Measurements from ENCODE around the gene ZNRF4.
"Not testable (repeated sequence)": the region's sequence is repeated elsewhere in the genome, so short reads cannot be mapped to it uniquely, and the experiment has no call there.

The ZNRF4 gene

DNA sequence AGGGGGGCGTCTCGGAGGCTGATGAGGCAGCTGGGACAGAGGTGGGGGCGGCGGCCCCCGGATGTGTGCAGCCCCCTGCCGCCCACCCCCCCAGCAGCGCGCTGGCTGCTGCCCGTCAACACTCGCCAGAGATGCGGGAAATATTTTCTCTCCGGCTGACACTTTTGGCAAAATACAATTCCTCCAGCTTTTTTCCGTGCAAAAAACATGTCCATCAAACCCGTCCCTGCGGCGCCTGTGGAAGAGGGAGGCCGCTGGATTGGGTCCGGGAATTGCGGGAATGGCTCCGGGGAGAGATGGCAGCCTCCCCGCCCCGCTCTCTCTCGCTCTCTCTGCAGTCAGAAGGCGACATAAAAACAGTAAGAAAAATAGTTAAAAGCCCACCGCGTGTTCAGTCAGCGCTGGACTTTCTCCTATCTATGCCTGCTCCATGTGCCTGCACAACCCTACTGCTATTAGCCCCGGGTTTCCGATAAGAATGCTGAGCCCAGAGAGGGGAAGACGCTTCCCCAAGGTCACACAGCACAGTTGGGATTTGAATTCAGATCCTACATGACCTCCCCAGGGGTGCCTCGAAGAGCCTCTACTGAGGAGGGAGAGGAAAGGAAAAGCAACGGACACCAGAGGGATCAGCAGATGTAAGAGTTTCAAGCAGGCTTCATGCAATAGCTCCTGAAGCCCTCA lies 23.2 kb downstream of the ZNRF4 start:
- peaks cover 22% of the 10 kb centered on the region for H3K27me3 Mint-ChIP-seq
- no peaks in the 10 kb centered on the region for H3K36me3 Mint-ChIP-seq (ENCODE audit: low read depth)
- no peaks in the 10 kb centered on the region for H3K4me1 Mint-ChIP-seq (ENCODE audit: low read depth)
- H3K4me3 Mint-ChIP-seq = no peak overlapping the region
- H3K9me3 Mint-ChIP-seq = no peaks in the 10 kb centered on the region
- H3K27ac Mint-ChIP-seq = no peak overlapping the region

GRCh38 chr19:5478925-5479588 lies 23.8 kb downstream of the ZNRF4 start:
- H3K9me3 Mint-ChIP-seq = no peaks in the 10 kb centered on the region
- H3K36me3 Mint-ChIP-seq (ENCODE audit: low read depth) = no peaks in the 10 kb centered on the region
- H3K27me3 Mint-ChIP-seq = peaks cover 22% of the 10 kb centered on the region
- H3K4me3 Mint-ChIP-seq = no peak overlapping the region
- H3K27ac Mint-ChIP-seq = no peak overlapping the region
- no peaks in the 10 kb centered on the region for H3K4me1 Mint-ChIP-seq (ENCODE audit: low read depth)

DNA sequence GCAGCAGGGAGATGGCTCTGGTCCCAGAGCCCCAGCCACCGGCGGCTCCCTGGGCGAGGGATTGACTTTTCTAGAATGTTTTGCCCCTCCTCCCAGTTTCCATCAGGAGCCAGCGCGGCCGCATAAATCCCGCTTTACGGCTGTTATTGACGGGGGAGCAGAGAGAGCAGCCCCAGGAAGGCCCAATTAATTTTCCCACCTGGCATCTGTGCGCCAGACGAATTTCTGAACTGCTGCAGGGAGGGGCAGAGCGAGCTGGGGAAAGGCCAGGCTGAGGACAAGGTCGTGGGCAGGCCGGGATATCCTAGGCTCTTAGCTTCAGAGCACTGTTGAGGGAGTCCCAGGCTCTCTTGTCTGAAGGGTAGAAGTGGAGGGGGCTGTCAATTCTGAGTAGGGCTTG lies 24.7 kb downstream of the ZNRF4 start:
- Mint-ChIP-seq H3K9me3 (no peaks in the 10 kb centered on the region), H3K4me3 (no peak overlapping the region), H3K4me1 (ENCODE audit: low read depth) (no peaks in the 10 kb centered on the region), H3K36me3 (ENCODE audit: low read depth) (no peaks in the 10 kb centered on the region), H3K27me3 (peaks cover 26% of the 10 kb centered on the region), H3K27ac (no peak overlapping the region)

DNA sequence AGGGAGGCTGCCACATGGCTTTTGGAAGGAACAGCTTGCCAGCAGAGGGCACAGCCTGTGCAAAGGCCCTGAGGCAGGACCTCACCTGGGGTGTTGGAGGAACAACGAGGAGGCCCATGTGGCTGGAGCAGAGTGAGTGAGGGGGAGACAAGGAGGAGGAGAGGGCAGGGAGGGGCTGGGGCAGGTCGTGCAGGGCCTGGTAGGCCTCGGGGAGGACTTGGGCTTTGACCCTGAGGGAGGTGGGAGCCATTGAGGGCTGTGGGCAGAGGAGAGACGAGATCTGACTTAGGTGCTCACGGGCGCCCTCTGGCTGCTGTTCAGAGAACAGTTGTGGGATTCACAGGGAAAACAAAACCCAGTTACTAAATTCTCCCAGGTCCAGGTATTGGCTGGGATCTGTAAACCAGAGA lies 25.2 kb downstream of the ZNRF4 start:
- no peak overlapping the region for H3K4me3 Mint-ChIP-seq

GRCh38 chr19:5481957-5482356 lies 26.7 kb downstream of the ZNRF4 start:
- Mint-ChIP-seq H3K36me3 (ENCODE audit: low read depth) (no peaks in the 10 kb centered on the region), H3K27ac (no peak overlapping the region), H3K27me3 (peaks cover 27% of the 10 kb centered on the region), H3K4me3 (no peak overlapping the region), H3K4me1 (ENCODE audit: low read depth) (no peaks in the 10 kb centered on the region), H3K9me3 (no peaks in the 10 kb centered on the region)

More for the DNA sequence above, 25.2 kb downstream of the ZNRF4 start:
- Mint-ChIP-seq H3K4me1 (ENCODE audit: low read depth) (no peaks in the 10 kb centered on the region), H3K27ac (no peak overlapping the region), H3K36me3 (ENCODE audit: low read depth) (no peaks in the 10 kb centered on the region), H3K27me3 (peaks cover 26% of the 10 kb centered on the region), H3K9me3 (no peaks in the 10 kb centered on the region)

DNA sequence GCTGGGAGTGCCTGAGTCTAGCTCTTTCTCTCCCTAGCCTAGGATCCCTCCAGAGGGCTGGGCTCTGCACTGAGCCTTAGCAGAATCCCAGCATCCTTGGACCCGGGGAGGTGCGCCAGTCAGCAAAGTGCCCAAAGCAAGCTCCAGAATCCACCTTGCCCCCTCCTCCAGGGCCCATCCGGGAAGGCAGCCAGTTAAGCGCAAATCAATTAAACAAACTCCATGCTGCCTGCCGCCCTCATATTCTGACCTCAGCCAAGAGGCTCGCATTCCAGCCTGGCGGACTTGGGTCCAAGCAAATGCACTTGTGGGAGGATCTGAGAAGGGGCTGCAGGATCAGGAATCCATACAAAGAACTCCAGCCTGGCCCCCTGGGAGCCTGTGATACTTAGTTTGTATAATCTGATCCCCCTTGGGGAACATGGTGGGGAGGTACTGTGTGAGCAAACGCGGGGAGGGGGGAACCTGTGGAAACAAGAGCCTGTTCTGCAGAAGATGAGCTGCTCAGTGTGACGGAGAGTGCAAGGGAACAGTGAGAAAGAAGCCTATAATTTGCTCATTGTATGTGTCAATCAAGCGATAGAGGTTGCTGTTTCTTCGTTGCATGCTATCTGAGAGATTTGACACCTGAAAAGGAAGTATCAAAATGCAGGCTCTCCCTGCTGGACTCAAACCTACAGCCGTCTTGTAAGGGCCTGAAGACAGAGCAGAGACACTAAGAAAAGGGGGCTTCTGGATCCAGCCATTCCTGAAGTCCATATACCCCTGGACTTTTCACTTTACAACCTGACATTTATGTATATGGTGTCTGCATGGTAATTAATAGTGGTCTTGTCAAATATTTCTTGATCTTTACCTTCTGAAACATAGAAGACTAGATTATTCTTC lies 29.4 kb downstream of the ZNRF4 start:
- Mint-ChIP-seq H3K4me1 (ENCODE audit: low read depth) (no peaks in the 10 kb centered on the region), H3K4me3 (no peak overlapping the region), H3K27ac (no peak overlapping the region), H3K9me3 (no peaks in the 10 kb centered on the region), H3K36me3 (ENCODE audit: low read depth) (no peaks in the 10 kb centered on the region), H3K27me3 (peaks cover 32% of the 10 kb centered on the region)

GRCh38 chr19:5485286-5485636 lies 30.0 kb downstream of the ZNRF4 start:
- H3K27me3 Mint-ChIP-seq = peaks cover 35% of the 10 kb centered on the region
- no peaks in the 10 kb centered on the region for H3K36me3 Mint-ChIP-seq (ENCODE audit: low read depth)
- no peak overlapping the region for H3K27ac Mint-ChIP-seq
- no peaks in the 10 kb centered on the region for H3K9me3 Mint-ChIP-seq
- H3K4me1 Mint-ChIP-seq (ENCODE audit: low read depth) = no peaks in the 10 kb centered on the region
- no peak overlapping the region for H3K4me3 Mint-ChIP-seq

- not testable (repeated sequence) for H3K4me3 Mint-ChIP-seq; H3K9me3 Mint-ChIP-seq; H3K36me3 Mint-ChIP-seq (ENCODE audit: low read depth); H3K27ac Mint-ChIP-seq; H3K4me1 Mint-ChIP-seq (ENCODE audit: low read depth)
- peaks cover 38% of the 10 kb centered on the region for H3K27me3 Mint-ChIP-seq
Measured at GRCh38 chr19:5485658-5486057, 30.4 kb downstream of the ZNRF4 start.

GRCh38 chr19:5487222-5487621 lies 32.0 kb downstream of the ZNRF4 start:
- Mint-ChIP-seq H3K4me3 (no peak overlapping the region), H3K27me3 (peaks cover 47% of the 10 kb centered on the region), H3K9me3 (no peaks in the 10 kb centered on the region), H3K36me3 (ENCODE audit: low read depth) (no peaks in the 10 kb centered on the region), H3K27ac (peak overlapping the region; percentile 2), H3K4me1 (ENCODE audit: low read depth) (no peaks in the 10 kb centered on the region)

DNA sequence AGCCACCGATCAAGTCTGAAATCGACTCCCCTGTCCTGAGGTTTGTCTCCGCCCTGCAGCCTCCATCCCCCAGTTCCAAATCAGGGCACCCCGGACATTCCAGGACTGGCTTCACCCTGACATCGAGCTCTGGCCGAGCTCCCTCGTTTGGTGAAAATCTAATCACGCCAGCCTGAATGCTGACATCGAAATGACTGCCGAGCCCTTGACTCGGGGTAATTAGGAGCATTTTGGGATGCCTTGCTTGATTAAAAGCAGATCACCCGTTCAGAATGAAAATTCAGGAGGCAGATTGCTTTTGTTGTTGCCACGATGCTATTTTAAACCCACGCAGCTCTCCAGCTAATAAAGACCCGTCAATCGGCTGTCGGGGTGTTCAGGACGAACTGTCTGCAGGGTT lies 34.3 kb downstream of the ZNRF4 start:
- H3K27ac Mint-ChIP-seq = no peak overlapping the region
- H3K4me1 Mint-ChIP-seq (ENCODE audit: low read depth) = no peaks in the 10 kb centered on the region
- H3K9me3 Mint-ChIP-seq = no peaks in the 10 kb centered on the region
- peaks cover 49% of the 10 kb centered on the region for H3K27me3 Mint-ChIP-seq
- no peaks in the 10 kb centered on the region for H3K36me3 Mint-ChIP-seq (ENCODE audit: low read depth)
- H3K4me3 Mint-ChIP-seq = no peak overlapping the region

DNA sequence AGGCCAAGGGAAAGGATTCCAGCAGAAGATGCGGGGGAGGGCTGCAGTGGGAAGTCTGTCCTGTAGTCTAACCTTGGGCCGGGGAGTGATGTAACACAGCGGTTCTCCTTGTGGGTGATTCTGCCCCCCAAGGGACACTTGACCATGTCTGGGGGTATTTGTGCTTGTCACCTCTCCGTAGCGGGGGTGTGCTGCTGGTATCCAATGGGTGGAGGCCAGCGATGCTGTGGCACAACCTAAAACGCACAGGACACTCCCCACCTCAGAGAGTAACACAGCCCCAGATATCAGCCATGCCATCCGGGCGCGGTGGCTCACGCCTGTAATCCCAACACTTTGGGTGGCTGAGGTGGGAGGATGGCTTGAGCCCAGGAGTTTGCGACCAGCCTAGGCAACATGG lies 36.3 kb downstream of the ZNRF4 start:
- Mint-ChIP-seq H3K9me3 (no peaks in the 10 kb centered on the region), H3K27ac (no peak overlapping the region), H3K36me3 (ENCODE audit: low read depth) (no peaks in the 10 kb centered on the region), H3K27me3 (peaks cover 57% of the 10 kb centered on the region), H3K4me3 (no peak overlapping the region), H3K4me1 (ENCODE audit: low read depth) (no peaks in the 10 kb centered on the region)

DNA sequence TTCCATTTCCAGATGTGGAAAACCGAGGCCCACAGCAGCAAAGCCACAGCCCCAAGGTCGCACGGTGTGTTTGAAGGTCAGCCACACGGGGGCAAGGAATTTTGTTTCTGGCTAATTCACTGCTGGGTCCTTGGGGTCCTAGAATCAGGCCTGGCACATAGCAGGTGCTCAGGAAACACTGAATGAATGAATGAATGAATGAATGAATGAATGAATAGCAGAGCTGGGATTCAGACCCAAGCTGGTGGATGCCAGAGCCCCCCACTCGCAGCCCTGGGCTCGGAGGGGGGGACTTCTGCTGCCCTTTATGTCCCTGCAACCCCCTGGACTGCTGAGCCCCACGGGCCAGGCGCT lies 37.0 kb downstream of the ZNRF4 start:
- Mint-ChIP-seq H3K4me1 (ENCODE audit: low read depth) (no peaks in the 10 kb centered on the region), H3K4me3 (no peak overlapping the region)

DNA sequence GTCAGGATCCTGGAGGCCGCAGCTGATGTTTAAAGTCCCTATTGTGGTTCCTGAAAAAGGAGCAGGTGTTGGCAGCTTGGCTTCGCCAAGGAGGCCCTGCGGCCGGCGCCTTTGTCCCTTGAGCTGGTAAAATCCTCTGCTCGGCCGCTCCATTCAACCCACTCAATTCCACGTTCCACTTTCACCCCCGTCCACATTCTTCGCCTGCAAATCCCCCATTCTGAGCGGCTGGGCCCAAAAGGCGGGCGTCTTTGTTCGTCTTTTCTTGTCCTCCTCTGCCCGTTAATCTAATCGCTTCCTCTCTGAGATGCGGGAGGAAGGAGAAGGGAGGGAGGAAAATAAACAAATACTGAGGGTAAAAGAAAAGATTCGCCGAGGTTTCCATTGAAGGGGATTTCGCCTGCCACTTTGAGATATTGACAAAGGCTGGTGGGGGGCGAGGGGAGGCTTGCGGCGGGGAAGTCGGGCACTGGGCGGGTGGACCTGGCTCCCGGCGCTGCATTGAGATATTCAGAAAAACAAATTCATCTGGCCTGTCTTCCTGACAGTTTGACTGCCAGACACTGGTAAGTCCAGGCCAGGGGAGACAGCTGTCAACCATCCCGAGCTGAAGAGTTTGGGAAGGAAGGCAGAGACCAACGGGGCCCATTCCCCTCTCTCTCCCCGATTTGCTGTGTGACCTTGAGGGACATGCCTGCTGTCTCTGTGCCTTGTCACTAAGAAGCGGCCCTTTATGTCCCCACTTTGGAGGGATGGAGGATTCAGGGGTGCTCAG lies 37.6 kb downstream of the ZNRF4 start:
- no peak overlapping the region for H3K4me3 Mint-ChIP-seq
- no peaks in the 10 kb centered on the region for H3K9me3 Mint-ChIP-seq

More for the DNA sequence above, 37.0 kb downstream of the ZNRF4 start:
- Mint-ChIP-seq H3K36me3 (ENCODE audit: low read depth) (no peaks in the 10 kb centered on the region), H3K27me3 (peaks cover 61% of the 10 kb centered on the region), H3K9me3 (no peaks in the 10 kb centered on the region), H3K27ac (no peak overlapping the region)

GRCh38 chr19:5494773-5495172 lies 39.6 kb downstream of the ZNRF4 start:
- H3K27me3 Mint-ChIP-seq = peaks cover 60% of the 10 kb centered on the region
- no peak overlapping the region for H3K27ac Mint-ChIP-seq
- no peak overlapping the region for H3K4me3 Mint-ChIP-seq
- no peaks in the 10 kb centered on the region for H3K4me1 Mint-ChIP-seq (ENCODE audit: low read depth)
- H3K36me3 Mint-ChIP-seq (ENCODE audit: low read depth) = peaks cover 4% of the 10 kb centered on the region
- H3K9me3 Mint-ChIP-seq = peaks cover 4% of the 10 kb centered on the region

More for the DNA sequence above, 37.6 kb downstream of the ZNRF4 start:
- Mint-ChIP-seq H3K36me3 (ENCODE audit: low read depth) (no peaks in the 10 kb centered on the region), H3K4me1 (ENCODE audit: low read depth) (no peaks in the 10 kb centered on the region), H3K27ac (no peak overlapping the region), H3K27me3 (peaks cover 62% of the 10 kb centered on the region)

- no peak overlapping the region for H3K27ac Mint-ChIP-seq
- no peaks in the 10 kb centered on the region for H3K4me1 Mint-ChIP-seq (ENCODE audit: low read depth)
- no peak overlapping the region for H3K4me3 Mint-ChIP-seq
- H3K9me3 Mint-ChIP-seq = peaks cover 4% of the 10 kb centered on the region
- H3K36me3 Mint-ChIP-seq (ENCODE audit: low read depth) = peaks cover 4% of the 10 kb centered on the region
- peaks cover 51% of the 10 kb centered on the region for H3K27me3 Mint-ChIP-seq
Measured at GRCh38 chr19:5495792-5496191, 40.6 kb downstream of the ZNRF4 start.

Data from stimulated activated naive CD8-positive, alpha-beta T cell treated with anti-CD3 and anti-CD28 coated beads, Interleukin-15, Interleukin-2, amounts not matched to agents 100 ng/mL and 50 ng/mL, for 24 hours (primary cell).